Activated CD4-positive, CD25-positive, alpha-beta regulatory T cell (primary cell): ENCODE data around the gene MAP1LC3B2.

Experiments used
- DNase-seq, 4 experiments: peaks; one replicate each; lab custom pipeline; 2025; lab: John Stamatoyannopoulos, UW

The MAP1LC3B2 gene

GRCh38 chr12:116537101-116537904, 21.9 kb upstream of the MAP1LC3B2 start:
- no peak for DNase-seq

- no peak for DNase-seq
Measured at GRCh38 chr12:116538076-116538591, 21.0 kb upstream of the MAP1LC3B2 start.

- no peak for DNase-seq
Measured at GRCh38 chr12:116538682-116539305, 20.4 kb upstream of the MAP1LC3B2 start.

GRCh38 chr12:116539361-116539771, 19.8 kb upstream of the MAP1LC3B2 start:
- DNase-seq, result no peak

GRCh38 chr12:116539905-116540482, 19.2 kb upstream of the MAP1LC3B2 start:
- no peak for DNase-seq

- no peak for DNase-seq
Measured at GRCh38 chr12:116540622-116541152, 18.5 kb upstream of the MAP1LC3B2 start.

- DNase-seq, result no peak
Measured at GRCh38 chr12:116541547-116542344, 17.4 kb upstream of the MAP1LC3B2 start.

- DNase-seq, result no peak
Measured at GRCh38 chr12:116542345-116542956, 16.7 kb upstream of the MAP1LC3B2 start.

- DNase-seq, result no peak
Measured at GRCh38 chr12:116544656-116545055, 14.5 kb upstream of the MAP1LC3B2 start.

GRCh38 chr12:116545144-116545543, 14.0 kb upstream of the MAP1LC3B2 start:
- no peak for DNase-seq

- DNase-seq, result no peak
Measured at GRCh38 chr12:116545936-116546335, 13.2 kb upstream of the MAP1LC3B2 start.

GRCh38 chr12:116547955-116548501, 11.2 kb upstream of the MAP1LC3B2 start:
- DNase-seq, result no peak

GRCh38 chr12:116549993-116550392, 9.2 kb upstream of the MAP1LC3B2 start:
- DNase-seq, result no peak

- no peak for DNase-seq
Measured at GRCh38 chr12:116551151-116551550, 8.0 kb upstream of the MAP1LC3B2 start.

- no peak for DNase-seq
Measured at GRCh38 chr12:116551619-116551951, 7.6 kb upstream of the MAP1LC3B2 start.

GRCh38 chr12:116551952-116552772, 7.0 kb upstream of the MAP1LC3B2 start:
- DNase-seq, result no peak

GRCh38 chr12:116552773-116553373, 6.3 kb upstream of the MAP1LC3B2 start:
- no peak for DNase-seq

GRCh38 chr12:116556356-116556952, 2.7 kb upstream of the MAP1LC3B2 start:
- no peak for DNase-seq

GRCh38 chr12:116556964-116557698, 2.0 kb upstream of the MAP1LC3B2 start:
- DNase-seq, result no peak
